Upper lobe of right lung (tissue), 1 donor: ENCODE results near the gene RGS14. TPM values are rescaled to one million over a fixed set of nuclear protein-coding genes. Genes with fewer than 3 reads are reported as not detected.

ENCODE experiments used
- ATAC-seq: fragments of 200-7000 bp; cut with Tn5 transposase; one replicate; pipeline ENCODE4 v1.9.1; 2020; ENCODE audit warnings: mild to moderate bottlenecking, moderate library complexity
- DNase-seq: peaks from one replicate; pipeline ENCODE4 v3.0.0-alpha.2; 2020
- H3K27ac ChIP-seq: fragments of 200-600 bp; one replicate; pipeline ENCODE4 v1.8.0; 2022
- H3K27me3 ChIP-seq: fragments of 200-600 bp; one replicate; pipeline ENCODE4 v1.8.0; 2022; ENCODE audit warnings: mild to moderate bottlenecking
- H3K36me3 ChIP-seq: fragments of 200-600 bp; one replicate; pipeline ENCODE4 v1.8.0; 2022
- H3K4me1 ChIP-seq: fragments of 200-600 bp; one replicate; pipeline ENCODE4 v1.8.0; 2022
- H3K4me3 ChIP-seq: fragments of 200-600 bp; one replicate; pipeline ENCODE4 v1.8.0; 2022; ENCODE audit warnings: mild to moderate bottlenecking
- H3K9me3 ChIP-seq: fragments of 200-600 bp; one replicate; pipeline ENCODE4 v1.8.0; 2022
- intact Hi-C: fragments of 100-400 bp; cut with DNase I; formaldehyde crosslinking; loops from one replicate; pipeline ENCODE4 v1.11.0; 2022
- total RNA-seq: library from RNA; stranded (reverse); fragmentation: NEBNext Ultra II Directional; extraction: Animal tissue kit (Norgen Biotek cat#: 25700); gene quantifications from one replicate; pipeline ENCODE4 v1.2.1, GENCODE V29; 2021
- TF ChIP-seq, protein P1 (sequence below): fragments of 200-600 bp; IDR thresholded peaks from one replicate; pipeline ENCODE4 v1.8.0; 2022; ENCODE audit warnings: antibody characterized with exemption
- donor health status: DM: no; HTN: yes; CAD: no; lungs with severe emphysema.

The RGS14 gene
- total RNA-seq, 1 donor from 2014 or later: 17.5 TPM

DNA sequence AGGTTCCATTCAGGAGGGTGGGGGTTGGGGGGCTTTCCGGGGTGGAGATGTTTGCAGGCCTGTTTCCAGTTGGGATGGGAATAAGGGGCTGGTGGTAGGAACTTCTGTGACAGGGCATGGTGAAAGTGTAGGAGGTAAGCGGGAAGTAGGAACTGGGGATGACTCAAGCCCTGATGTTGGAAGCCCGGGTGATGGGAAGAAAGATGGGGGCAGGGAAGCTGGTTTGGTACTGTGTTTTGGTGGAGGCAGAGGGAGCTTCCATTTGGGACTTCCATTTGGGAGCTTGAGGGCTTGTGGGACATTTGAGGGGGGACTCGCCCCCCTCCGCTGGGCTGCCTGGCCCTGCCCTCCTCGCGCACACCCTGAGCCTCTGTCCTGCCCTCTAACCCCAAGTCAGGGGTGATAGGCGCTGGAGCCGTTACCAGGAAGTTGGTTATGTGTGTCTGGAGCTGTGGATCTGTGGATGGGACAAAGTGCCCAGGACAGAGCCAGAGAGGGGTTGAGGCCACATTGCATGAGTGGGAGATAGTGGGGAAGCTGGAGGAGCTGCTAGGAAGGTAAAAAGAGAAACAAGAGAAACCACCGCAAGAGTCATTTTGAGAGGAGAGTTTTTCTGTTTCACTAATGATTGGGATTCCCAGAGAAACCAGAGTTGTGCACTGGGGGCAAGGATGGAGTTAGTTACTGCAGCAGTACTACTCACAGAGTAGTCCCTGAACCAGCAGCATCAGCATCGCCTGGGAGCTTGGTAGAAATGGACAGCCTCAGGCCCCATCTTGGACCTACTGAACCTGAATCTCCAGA lies 6.6 kb downstream of the RGS14 start:
- TF ChIP-seq, protein P1, sequence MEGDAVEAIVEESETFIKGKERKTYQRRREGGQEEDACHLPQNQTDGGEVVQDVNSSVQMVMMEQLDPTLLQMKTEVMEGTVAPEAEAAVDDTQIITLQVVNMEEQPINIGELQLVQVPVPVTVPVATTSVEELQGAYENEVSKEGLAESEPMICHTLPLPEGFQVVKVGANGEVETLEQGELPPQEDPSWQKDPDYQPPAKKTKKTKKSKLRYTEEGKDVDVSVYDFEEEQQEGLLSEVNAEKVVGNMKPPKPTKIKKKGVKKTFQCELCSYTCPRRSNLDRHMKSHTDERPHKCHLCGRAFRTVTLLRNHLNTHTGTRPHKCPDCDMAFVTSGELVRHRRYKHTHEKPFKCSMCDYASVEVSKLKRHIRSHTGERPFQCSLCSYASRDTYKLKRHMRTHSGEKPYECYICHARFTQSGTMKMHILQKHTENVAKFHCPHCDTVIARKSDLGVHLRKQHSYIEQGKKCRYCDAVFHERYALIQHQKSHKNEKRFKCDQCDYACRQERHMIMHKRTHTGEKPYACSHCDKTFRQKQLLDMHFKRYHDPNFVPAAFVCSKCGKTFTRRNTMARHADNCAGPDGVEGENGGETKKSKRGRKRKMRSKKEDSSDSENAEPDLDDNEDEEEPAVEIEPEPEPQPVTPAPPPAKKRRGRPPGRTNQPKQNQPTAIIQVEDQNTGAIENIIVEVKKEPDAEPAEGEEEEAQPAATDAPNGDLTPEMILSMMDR: no peak
- Histone ChIP-seq H3K4me1 (peaks cover 32% of the 10 kb centered on the region), H3K27me3 (no peaks in the 10 kb centered on the region), H3K27ac (no peak overlapping the region), H3K36me3 (no peaks in the 10 kb centered on the region), H3K4me3 (no peak overlapping the region), H3K9me3 (no peaks in the 10 kb centered on the region)
- ATAC-seq (no peak), DNase-seq (no peak)
- intact Hi-C loops: no loop called here

GRCh38 chr5:177365845-177366527 lies 8.3 kb downstream of the RGS14 start:
- H3K36me3 ChIP-seq: no peaks in the 10 kb centered on the region

DNA sequence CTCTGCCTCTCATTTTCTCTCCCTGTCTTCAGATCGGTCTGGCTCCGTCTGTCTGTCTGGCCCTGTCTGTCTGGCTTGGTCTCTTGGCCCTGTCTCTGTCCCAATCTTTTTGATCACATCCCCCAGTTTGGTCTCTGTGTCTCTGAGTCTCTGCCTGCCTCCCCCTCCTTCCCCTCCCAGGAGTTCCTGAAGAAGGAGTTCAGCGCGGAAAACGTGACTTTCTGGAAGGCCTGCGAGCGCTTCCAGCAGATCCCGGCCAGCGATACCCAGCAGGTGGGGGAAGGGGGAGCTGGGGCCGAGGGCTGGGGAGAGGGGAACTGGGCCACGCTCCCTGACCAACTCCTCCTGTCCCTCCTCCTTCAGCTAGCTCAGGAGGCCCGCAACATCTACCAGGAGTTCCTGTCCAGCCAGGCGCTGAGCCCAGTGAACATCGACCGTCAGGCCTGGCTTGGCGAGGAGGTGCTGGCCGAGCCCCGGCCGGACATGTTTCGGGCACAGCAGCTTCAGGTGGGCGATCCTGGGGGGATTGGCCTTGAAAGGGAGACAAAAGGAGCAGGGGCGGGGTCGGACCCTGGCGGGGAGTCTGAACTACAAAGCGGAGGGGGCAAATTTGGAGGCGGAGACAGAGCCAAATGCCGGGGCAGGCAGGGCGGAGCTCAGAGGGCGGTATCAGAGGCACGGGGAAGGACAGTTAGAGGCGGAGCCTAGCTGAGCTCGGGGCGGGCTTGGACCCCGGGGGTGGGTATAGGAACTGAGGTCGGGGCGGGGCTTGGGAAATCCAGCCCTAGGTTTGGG lies 9.0 kb downstream of the RGS14 start:
- Histone ChIP-seq H3K4me1 (peaks cover 34% of the 10 kb centered on the region), H3K9me3 (no peaks in the 10 kb centered on the region), H3K36me3 (no peaks in the 10 kb centered on the region), H3K27ac (peak overlapping the region; percentile 88), H3K4me3 (peak overlapping the region; percentile 56), H3K27me3 (no peaks in the 10 kb centered on the region)
- intact Hi-C loops: no loop called here
- ATAC-seq: peak; percentile 79
- DNase-seq: peak; percentile 93
- TF ChIP-seq, protein P1: no peak

More at GRCh38 chr5:177365845-177366527, 8.3 kb downstream of the RGS14 start:
- Histone ChIP-seq H3K4me3 (no peak overlapping the region), H3K9me3 (no peaks in the 10 kb centered on the region), H3K27me3 (no peaks in the 10 kb centered on the region), H3K4me1 (peaks cover 35% of the 10 kb centered on the region), H3K27ac (peak overlapping the region; percentile 88)
- TF ChIP-seq, protein P1: no peak
- DNase-seq: no peak
- no peak for ATAC-seq
- intact Hi-C loops: no loop called here

DNA sequence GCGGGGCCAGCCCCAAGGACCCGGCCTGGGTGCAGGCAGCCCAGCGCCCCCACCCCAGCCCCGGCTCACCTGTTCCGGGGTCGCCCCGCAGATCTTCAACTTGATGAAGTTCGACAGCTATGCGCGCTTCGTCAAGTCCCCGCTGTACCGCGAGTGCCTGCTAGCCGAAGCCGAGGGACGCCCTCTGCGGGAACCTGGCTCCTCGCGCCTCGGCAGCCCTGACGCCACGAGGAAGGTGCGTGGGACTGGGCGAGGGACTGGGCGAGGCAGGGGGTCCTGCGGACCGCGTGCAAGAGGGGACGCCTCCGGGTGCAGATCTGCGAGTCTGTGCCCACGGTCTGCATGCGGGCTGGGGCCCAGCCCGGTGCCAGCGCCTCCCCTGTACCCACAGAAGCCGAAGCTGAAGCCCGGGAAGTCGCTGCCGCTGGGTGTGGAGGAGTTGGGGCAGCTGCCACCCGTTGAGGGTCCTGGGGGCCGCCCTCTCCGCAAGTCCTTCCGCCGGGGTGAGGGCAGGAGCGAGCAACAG lies 9.7 kb downstream of the RGS14 start:
- Histone ChIP-seq H3K9me3 (no peaks in the 10 kb centered on the region), H3K4me3 (peak overlapping the region; percentile 56), H3K4me1 (peaks cover 33% of the 10 kb centered on the region), H3K27ac (peak overlapping the region; percentile 88), H3K27me3 (no peaks in the 10 kb centered on the region), H3K36me3 (no peaks in the 10 kb centered on the region)
- DNase-seq: no peak
- ATAC-seq: no peak
- TF ChIP-seq, protein P1: no peak
- intact Hi-C loops: no loop called here
